GM23338 (cell line): ENCODE measurements around the gene LRP1B. TPM values are rescaled to one million over a fixed set of nuclear protein-coding genes. Genes with fewer than 3 reads are reported as not detected.

Source experiments
- ATAC-seq: fragments of 200-7000 bp; cut with Tn5 transposase; 3 replicates; pipeline ENCODE4 v1.9.1; 2020
- DNase-seq: peaks from one replicate; pipeline ENCODE4 v3.0.0-alpha.2; 2015; ENCODE audit warnings: low spot score
- H2AFZ ChIP-seq: fragments of 200-600 bp; sonication (generic); 2 replicates; pipeline ENCODE4 v1.8.0; 2016; ENCODE audit warnings: antibody characterized with exemption, mild to moderate bottlenecking, moderate library complexity
- H3F3A ChIP-seq: fragments of 200-600 bp; sonication (generic); replicated peaks from 2 replicates; pipeline ENCODE4 v1.8.0; 2017; ENCODE audit warnings: antibody characterized with exemption, mixed run types, low read depth
- H3K27ac ChIP-seq: fragments of 200-600 bp; sonication (generic); 2 replicates; pipeline ENCODE4 v1.6.1; 2016; ENCODE audit warnings: low read depth
- H3K27me3 ChIP-seq: fragments of 200-600 bp; sonication (generic); 2 replicates; pipeline ENCODE4 v1.8.0; 2016; ENCODE audit warnings: mild to moderate bottlenecking, mixed run types, moderate library complexity; ENCODE audit not compliant: insufficient read depth
- H3K36me3 ChIP-seq: fragments of 200-600 bp; sonication (generic); 2 replicates; pipeline ENCODE4 v1.8.0; 2016; ENCODE audit warnings: mild to moderate bottlenecking; ENCODE audit not compliant: insufficient read depth
- H3K4me1 ChIP-seq: fragments of 200-600 bp; sonication (generic); 2 replicates; pipeline ENCODE4 v1.8.0; 2016; ENCODE audit warnings: mild to moderate bottlenecking, moderate library complexity; ENCODE audit not compliant: insufficient read depth
- H3K4me2 ChIP-seq: fragments of 200-600 bp; sonication (generic); 2 replicates; pipeline ENCODE4 v1.7.1; 2017; ENCODE audit warnings: mixed run types
- H3K4me3 ChIP-seq: fragments of 200-600 bp; sonication (generic); 2 replicates; pipeline ENCODE4 v1.6.1; 2016; ENCODE audit warnings: mixed run types
- H3K79me2 ChIP-seq: fragments of 200-600 bp; sonication (generic); replicated peaks from 2 replicates; pipeline ENCODE4 v1.8.0; 2017; ENCODE audit warnings: mild to moderate bottlenecking; ENCODE audit not compliant: insufficient read depth
- H3K9me2 ChIP-seq: fragments of 200-600 bp; sonication (generic); 2 replicates; pipeline ENCODE4 v1.8.0; 2017; ENCODE audit not compliant: insufficient read depth
- H4K20me1 ChIP-seq: fragments of 200-600 bp; sonication (generic); replicated peaks from 2 replicates; pipeline ENCODE4 v1.8.0; 2017; ENCODE audit warnings: mild to moderate bottlenecking; ENCODE audit not compliant: insufficient read depth
- H3K27ac Mint-ChIP-seq: 2 replicates; pipeline ENCODE4 v1.8.0; 2020; ENCODE audit warnings: inconsistent platforms, mild to moderate bottlenecking, moderate library complexity, mixed read lengths
- H3K27me3 Mint-ChIP-seq: 3 replicates; pipeline ENCODE4 v1.8.0; 2022; ENCODE audit warnings: low read depth, mild to moderate bottlenecking, moderate library complexity, mixed read lengths, inconsistent platforms; ENCODE audit not compliant: insufficient read depth, poor library complexity
- H3K36me3 Mint-ChIP-seq: 3 replicates; pipeline ENCODE4 v1.8.0; 2021; ENCODE audit warnings: low read depth, mild to moderate bottlenecking, inconsistent platforms, moderate library complexity, mixed read lengths
- H3K4me1 Mint-ChIP-seq: 3 replicates; pipeline ENCODE4 v1.8.0; 2020; ENCODE audit warnings: mild to moderate bottlenecking, inconsistent platforms, mixed read lengths
- H3K4me3 Mint-ChIP-seq: 3 replicates; pipeline ENCODE4 v1.8.0; 2021; ENCODE audit warnings: moderate library complexity, mild to moderate bottlenecking, inconsistent platforms, mixed read lengths
- H3K9me3 Mint-ChIP-seq: 3 replicates; pipeline ENCODE4 v1.8.0; 2020; ENCODE audit warnings: moderate library complexity, mild to moderate bottlenecking, inconsistent platforms, mixed read lengths
- CREB1 ChIP-seq: fragments of 250-450 bp; sonication (Bioruptor Pico); IDR thresholded peaks from 2 replicates; pipeline ENCODE4 v1.5.0; 2020; ENCODE audit warnings: low read depth, mild to moderate bottlenecking, moderate library complexity
- CTCF ChIP-seq, 2 experiments: fragments of 200-600 bp in 1 of 2; sonication (generic) in 1 of 2; conservative IDR thresholded peaks; 2 replicates each; pipeline versions ENCODE4 v1.5.1 to v1.6.1; 2016 to 2017; ENCODE audit warnings: antibody characterized with exemption in 2 of 2, low read depth in 2 of 2, mild to moderate bottlenecking in 2 of 2, moderate library complexity in 1 of 2
- ETS1 ChIP-seq: IDR thresholded peaks from 2 replicates; pipeline ENCODE4 v1.6.1; 2016; ENCODE audit warnings: antibody characterized with exemption
- EZH2 ChIP-seq: fragments of 200-600 bp; sonication (generic); IDR thresholded peaks from one replicate; pipeline ENCODE4 v1.8.0; 2017; ENCODE audit warnings: antibody characterized with exemption, mild to moderate bottlenecking, low read depth; ENCODE audit not compliant: unreplicated experiment
- EZH2phosphoT487 ChIP-seq: fragments of 200-600 bp; sonication (generic); IDR thresholded peaks from one replicate; pipeline ENCODE4 v1.8.1; 2018; ENCODE audit warnings: antibody characterized with exemption; ENCODE audit not compliant: unreplicated experiment
- JUNB ChIP-seq: IDR thresholded peaks from one replicate; pipeline ENCODE4 v1.6.1; 2016; ENCODE audit warnings: antibody characterized with exemption; ENCODE audit not compliant: unreplicated experiment
- POLR2AphosphoS5 ChIP-seq: IDR thresholded peaks from 2 replicates; pipeline ENCODE4 v1.6.1; 2016; ENCODE audit warnings: antibody characterized with exemption, low read depth
- REST ChIP-seq: IDR thresholded peaks from one replicate; pipeline ENCODE4 v1.6.1; 2018; ENCODE audit warnings: antibody characterized with exemption; ENCODE audit not compliant: unreplicated experiment
- ZNF114 ChIP-seq: fragments of 250-450 bp; sonication (Bioruptor Pico); IDR thresholded peaks from 2 replicates; pipeline ENCODE4 v1.5.0; 2020; ENCODE audit warnings: mild to moderate bottlenecking, moderate library complexity
- ZNF331 ChIP-seq: fragments of 250-450 bp; sonication (Bioruptor Pico); IDR thresholded peaks from 2 replicates; pipeline ENCODE4 v1.5.0; 2020; ENCODE audit warnings: low read depth, mild to moderate bottlenecking, moderate library complexity
- ZNF462 ChIP-seq: fragments of 250-450 bp; sonication (Bioruptor Pico); IDR thresholded peaks from 2 replicates; pipeline ENCODE4 v1.5.0; 2020; ENCODE audit warnings: mild to moderate bottlenecking, moderate library complexity
- polyA plus RNA-seq: library from polyadenylated mRNA; unstranded; fragments of >200 nt; fragmentation: Nextera tagmentation; extraction: Ambion mirVana; gene quantifications from 2 replicates; pipeline ENCODE4 v1.2.1, GENCODE V29; 2016
- total RNA-seq: library from RNA; depleted of rRNA; stranded (reverse); fragments of >200 nt; shearing (Covaris generic); gene quantifications from 2 replicates; pipeline ENCODE4 v1.2.3, GENCODE V29; 2014

The LRP1B gene
- total and polyA plus RNA-seq, 2 experiments from 2014 or later: 0.15 to 0.97 TPM

- no peaks in the 10 kb centered on the region for H3K4me1 Mint-ChIP-seq
- H2AFZ ChIP-seq: no peak overlapping the region
- H3K27me3 ChIP-seq: no peaks in the 10 kb centered on the region
- no peaks in the 10 kb centered on the region for H3K9me2 ChIP-seq
- H3K4me3 Mint-ChIP-seq: no peak overlapping the region
- no peaks in the 10 kb centered on the region for H3K36me3 ChIP-seq
- no peak for ATAC-seq
- peaks cover 8% of the 10 kb centered on the region; the same call in 1 of the 3 replicates for H3K9me3 Mint-ChIP-seq
- no peak for TF ChIP-seq CTCF (conservative IDR thresholded peaks at IDR 0.05; ENCODE audit: low read depth in 2 of 2)
- no peak for TF ChIP-seq REST
- TF ChIP-seq ZNF331: no peak
- no peak for TF ChIP-seq JUNB
- TF ChIP-seq POLR2AphosphoS5: no peak
- TF ChIP-seq EZH2phosphoT487: no peak
- TF ChIP-seq ZNF462 (CRISPR knock-in tag): no peak
- no peak for TF ChIP-seq EZH2
- TF ChIP-seq ZNF114 (CRISPR knock-in tag): no peak
- no peak for TF ChIP-seq ETS1
- TF ChIP-seq CREB1: no peak
- no peak overlapping the region for H3K4me3 ChIP-seq
- H4K20me1 ChIP-seq: no peaks in the 10 kb centered on the region
- no peaks in the 10 kb centered on the region for H3K4me1 ChIP-seq
- H3K79me2 ChIP-seq: no peaks in the 10 kb centered on the region
- DNase-seq: no peak
- no peak overlapping the region for H3K4me2 ChIP-seq
- no peak overlapping the region for H3K27ac Mint-ChIP-seq
- H3F3A ChIP-seq: no peaks in the 10 kb centered on the region
- peaks cover 8% of the 10 kb centered on the region; the same call in 2 of the 3 replicates for H3K36me3 Mint-ChIP-seq
- H3K27me3 Mint-ChIP-seq: no peaks in the 10 kb centered on the region
- no peak overlapping the region for H3K27ac ChIP-seq
Observed at GRCh38 chr2:141692829-141693228, 438.0 kb downstream of the LRP1B start.
